AG09309 (cell line): Measurements from ENCODE around the gene SLC35E2B.

Source experiments
- DNase-seq: peaks from one replicate; pipeline ENCODE4 v3.0.0-alpha.2; 2010; ENCODE audit warnings: low read depth
- H3K4me3 ChIP-seq: 2 replicates; pipeline ENCODE4 v1.5.1; 2011; ENCODE audit warnings: mild to moderate bottlenecking, low read depth, low read length, moderate library complexity; ENCODE audit not compliant: control insufficient read depth
- TF ChIP-seq, protein P1 (sequence below): IDR thresholded peaks from 2 replicates; pipeline ENCODE4 v1.5.1; 2011; ENCODE audit warnings: mild to moderate bottlenecking, low read depth, low read length, inconsistent platforms; ENCODE audit not compliant: insufficient read depth, control insufficient read depth; ENCODE audit errors: missing control alignments

The SLC35E2B gene

DNA sequence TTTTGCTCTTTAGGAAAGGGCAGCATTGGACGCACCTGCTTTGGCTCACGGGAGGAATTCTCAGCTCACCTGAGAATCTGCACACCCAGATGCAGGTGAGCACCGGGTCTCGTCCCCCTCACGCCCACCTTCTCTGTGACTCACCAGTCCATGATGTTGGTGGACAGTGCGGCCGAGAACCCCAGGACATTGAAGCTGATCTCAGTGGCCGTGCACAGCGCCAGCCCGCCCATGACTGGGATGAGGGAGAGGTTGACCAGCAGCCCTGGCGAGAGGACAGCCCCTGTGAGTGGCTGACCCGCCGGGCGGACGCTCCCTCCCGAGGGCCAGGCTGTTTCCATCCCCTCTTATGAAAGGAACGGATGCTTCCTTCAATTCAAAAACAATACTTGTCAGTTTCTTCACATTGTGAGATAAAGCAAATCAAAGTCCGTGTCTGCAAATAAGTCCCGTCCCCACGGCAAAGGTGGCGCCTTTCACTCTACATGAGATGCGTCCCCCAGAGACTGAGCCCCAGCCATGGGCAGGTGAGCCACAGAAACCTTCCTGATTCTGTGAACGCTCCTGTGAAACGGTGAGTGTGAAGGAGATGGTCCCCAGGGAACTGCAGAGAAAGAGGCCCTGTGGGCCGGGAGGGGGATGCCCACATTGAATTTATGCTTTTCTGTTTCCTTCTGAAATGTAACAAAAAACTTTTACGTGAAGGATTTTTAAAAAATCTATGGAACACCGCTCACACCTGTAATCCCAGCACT, 21.1 kb downstream of the SLC35E2B start:
- DNase-seq: no peak
- TF ChIP-seq, protein P1, sequence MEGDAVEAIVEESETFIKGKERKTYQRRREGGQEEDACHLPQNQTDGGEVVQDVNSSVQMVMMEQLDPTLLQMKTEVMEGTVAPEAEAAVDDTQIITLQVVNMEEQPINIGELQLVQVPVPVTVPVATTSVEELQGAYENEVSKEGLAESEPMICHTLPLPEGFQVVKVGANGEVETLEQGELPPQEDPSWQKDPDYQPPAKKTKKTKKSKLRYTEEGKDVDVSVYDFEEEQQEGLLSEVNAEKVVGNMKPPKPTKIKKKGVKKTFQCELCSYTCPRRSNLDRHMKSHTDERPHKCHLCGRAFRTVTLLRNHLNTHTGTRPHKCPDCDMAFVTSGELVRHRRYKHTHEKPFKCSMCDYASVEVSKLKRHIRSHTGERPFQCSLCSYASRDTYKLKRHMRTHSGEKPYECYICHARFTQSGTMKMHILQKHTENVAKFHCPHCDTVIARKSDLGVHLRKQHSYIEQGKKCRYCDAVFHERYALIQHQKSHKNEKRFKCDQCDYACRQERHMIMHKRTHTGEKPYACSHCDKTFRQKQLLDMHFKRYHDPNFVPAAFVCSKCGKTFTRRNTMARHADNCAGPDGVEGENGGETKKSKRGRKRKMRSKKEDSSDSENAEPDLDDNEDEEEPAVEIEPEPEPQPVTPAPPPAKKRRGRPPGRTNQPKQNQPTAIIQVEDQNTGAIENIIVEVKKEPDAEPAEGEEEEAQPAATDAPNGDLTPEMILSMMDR: no peak
- no peak overlapping the region for H3K4me3 ChIP-seq

DNA sequence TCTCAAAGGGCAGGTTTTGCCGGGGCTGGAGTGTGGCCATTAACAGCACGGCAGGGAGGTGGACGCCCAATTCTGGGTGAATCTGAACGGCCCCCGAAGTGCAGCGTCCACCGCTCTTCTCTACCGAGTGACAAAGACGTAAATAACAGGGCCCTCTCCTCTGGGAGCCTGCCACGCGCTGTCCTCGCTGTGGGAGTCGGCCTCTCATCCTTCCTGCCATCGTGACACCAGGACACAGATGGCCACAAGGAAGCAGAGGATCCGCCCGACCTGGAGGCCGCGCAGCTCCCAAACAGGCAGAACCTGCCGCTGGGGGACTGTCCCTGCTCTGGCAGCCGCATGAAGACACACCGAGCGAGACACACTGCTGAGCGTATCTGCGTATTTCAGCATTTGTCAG, 21.7 kb downstream of the SLC35E2B start:
- no peak for DNase-seq
- no peak overlapping the region for H3K4me3 ChIP-seq
- TF ChIP-seq, protein P1: no peak

DNA sequence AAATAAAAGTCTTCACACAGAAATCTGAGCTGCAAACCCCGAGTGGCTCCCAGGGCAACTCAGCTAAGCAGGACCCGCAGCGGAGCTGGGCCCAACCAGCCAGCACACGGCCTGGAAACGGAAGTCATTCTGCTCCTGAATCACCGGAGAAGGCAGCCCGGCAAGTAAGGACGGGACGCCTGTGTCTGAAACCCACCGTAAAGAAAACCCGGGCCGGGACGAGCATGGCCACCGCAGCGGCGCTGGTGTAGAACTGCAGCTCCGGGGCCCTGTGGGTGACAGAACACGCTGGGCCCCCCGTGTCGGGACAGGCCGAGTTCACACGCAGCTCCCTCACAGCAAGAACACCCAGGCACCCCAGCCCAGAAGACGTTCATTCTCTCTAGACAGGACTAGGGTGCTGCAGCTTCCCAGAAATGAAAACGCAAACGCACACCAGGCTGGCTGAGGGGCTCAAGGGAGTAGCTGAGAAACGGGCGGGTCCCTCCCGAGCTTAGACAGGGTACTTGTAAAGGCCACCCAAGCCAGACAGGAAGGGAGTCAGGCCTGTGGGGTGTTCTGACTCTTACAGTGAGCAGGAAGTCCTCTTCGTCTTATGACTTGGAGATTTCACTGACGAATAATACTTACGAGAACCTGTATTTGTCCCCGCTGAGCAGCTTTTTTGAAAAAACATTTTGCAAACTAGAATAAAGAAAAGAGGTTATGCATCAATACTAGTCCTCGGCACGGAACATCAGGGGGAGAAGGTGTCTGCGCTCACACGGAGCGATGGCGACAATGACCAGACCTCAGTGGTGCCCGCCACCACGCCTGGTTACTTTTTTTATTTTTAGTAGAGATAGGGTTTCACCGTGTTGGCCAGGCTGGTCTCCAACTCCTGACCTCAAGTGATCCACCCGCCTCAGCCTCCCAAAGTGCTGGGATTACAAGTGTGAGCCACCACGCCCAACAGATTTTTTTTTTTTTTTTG, 22.8 kb downstream of the SLC35E2B start:
- H3K4me3 ChIP-seq: no peak overlapping the region
- DNase-seq: no peak
- TF ChIP-seq, protein P1: no peak

DNA sequence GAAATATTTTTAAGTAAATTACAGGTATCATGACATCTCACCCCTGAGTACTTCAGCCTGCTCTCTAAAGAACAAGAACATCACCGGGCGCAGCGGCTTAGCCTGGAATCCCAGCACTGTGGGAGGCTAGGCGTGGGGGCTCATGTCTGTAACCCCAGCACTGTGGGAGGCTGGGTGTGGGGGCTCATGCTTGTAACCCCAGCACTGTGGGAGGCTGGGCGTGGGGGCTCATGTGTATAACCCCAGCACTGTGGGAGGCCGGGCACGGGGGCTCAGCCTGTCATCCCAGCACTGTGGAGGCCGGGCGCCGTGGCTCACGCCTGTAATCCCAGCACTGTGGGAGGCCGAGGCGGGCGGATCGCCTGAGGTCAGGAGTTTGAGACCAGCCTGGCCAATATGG, 26.1 kb downstream of the SLC35E2B start:
- H3K4me3 ChIP-seq: no peak overlapping the region
- TF ChIP-seq, protein P1: no peak
- no peak for DNase-seq

DNA sequence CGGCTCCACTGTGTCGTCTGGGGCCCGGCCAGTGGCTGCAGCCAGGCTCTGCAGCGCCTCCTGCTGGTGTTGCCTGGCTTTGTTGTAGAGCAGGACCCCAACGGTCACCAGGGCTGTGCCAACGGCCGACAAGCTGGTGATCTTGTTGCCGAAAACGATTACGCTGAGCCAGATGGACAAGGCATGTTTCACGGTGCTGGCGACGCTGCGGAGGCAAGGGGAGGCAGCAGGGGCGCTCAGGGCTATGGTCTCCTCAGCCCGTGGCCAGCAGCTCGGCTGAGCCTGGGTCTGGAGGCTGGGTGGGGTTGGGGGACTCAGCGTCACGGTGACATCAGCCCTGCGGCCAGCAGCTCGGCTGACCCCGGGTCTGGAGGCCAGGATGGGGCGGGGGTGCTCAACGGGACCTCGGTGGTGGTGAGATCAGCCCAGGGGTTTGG, 26.8 kb downstream of the SLC35E2B start:
- DNase-seq: no peak

More for the DNA sequence above, 26.8 kb downstream of the SLC35E2B start:
- TF ChIP-seq, protein P1: peak; percentile 48
- H3K4me3 ChIP-seq: no peak overlapping the region
